RCC 7860 (cell line): ENCODE measurements around the gene TMEM120A.

Source experiments
- DNase-seq: peaks from one replicate; pipeline ENCODE4 v3.0.0-alpha.2; 2015; ENCODE audit warnings: low spot score
- FAIRE-seq: peaks from 2 replicates; lab custom pipeline; 2012; peaks lifted over from hg19 to GRCh38; lab: Jason Lieb, UNC

TMEM120A gene

DNA sequence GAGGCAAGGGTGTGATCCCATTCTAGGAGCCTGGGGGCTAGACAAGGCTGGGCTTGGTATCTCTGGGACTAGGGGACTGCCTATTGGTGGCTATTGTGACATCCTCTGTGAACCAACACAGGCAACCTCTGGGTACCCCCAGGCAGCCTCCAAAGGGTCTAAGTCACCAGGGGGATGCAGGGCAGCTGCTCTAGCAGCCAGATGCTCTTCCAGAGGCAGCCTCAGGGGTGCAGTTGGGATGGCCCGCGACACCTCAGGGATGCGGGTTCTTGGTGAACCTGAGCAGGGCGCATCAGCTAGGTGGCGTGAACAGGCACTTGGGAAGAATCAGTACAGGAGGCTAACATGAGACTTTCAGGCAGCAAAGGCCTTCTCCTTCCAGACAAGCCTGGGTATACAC lies 1.6 kb upstream of the TMEM120A start:
- DNase-seq (no peak), FAIRE-seq (no peak)

DNA sequence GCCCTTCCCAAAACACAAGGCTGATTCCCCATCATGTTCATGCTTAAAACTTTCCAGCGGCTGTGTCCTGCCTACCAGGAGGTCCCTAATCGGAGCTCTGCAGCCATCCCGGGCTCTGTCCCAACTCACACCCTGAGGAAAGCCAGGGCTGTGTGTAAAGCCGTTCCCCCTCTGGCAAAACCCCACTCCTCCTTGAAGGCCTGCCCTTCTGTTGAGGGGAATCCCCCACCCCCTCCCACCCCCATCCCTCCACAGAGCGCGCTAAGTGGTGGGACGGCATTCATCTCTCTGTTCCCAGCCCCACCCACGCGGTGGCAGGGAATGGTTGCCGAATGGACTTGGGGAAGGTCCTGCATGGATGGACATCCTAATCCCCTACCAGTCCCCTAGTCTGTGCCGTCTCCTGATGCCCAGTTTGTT lies 667 bp upstream of the TMEM120A start:
- FAIRE-seq: no peak
- no peak for DNase-seq

DNA sequence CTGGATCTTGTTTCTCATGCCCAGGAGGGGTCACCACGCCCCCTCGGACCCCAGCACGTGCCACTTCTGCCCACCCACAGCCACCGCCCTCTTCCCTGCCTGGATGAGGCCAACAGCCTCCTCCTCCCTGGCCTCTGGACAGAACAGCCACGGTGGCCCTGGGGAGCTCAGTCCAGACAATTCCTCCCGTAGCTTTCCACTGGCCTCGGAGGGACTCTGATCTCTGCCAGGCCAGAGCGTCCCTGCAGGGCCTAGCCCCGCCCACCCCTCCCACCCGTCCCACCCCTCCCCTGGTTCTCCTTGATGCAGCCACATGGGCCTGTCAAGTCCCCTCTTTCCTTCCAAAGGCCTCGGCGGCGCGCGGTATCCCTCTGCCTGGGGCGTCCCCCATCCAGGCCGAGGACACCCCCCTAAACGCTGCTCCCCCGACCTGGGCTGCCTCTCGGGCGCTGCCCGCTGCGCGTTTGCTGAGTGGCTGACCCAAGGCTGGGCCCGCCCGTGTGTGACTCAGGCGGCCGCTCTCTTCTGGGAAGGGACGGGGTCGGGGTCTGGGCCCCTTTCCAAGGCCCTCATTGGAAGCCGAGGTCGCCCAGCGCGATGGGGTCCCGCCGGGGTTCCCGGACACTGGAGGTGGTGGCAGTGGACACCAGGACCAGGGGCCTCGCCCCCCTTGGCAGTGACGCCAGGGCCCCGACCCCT lies 557 bp downstream of the TMEM120A start:
- DNase-seq (peak; percentile 29), FAIRE-seq (no peak)

DNA sequence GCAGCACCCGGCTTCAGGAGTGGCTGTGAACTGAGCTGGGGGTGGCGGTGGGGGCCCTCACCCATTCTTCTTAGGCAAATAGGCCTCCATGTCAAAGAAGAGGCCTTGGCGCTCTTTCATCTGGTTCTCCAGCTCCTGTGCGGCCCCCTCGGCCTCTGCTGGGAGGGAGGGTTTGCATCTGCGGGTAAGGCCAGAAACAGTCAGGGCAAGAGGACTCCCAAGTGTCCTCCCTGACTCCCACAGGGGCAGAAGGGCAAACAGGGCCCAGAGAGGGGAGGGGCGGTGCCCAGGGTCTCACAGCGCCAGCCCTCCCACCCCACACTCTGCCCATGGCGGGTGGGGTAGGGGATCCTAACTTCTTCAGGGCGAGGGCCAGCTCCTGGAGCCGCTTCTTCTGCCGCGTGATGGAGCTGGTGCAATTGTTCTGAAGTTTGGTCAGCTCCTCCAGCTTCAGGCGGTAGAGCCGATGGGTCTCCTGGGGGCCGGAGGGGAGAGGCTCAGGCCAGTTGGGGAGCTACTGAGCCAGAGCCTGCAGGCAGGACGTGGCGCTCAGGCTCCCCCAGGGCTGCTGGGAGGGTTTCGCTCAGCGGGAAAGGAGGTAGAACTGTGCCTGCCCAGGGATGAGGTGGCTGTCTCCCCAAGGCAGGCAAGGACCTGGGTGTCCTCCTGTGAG lies 2.2 kb downstream of the TMEM120A start:
- FAIRE-seq (no peak), DNase-seq (no peak)

DNA sequence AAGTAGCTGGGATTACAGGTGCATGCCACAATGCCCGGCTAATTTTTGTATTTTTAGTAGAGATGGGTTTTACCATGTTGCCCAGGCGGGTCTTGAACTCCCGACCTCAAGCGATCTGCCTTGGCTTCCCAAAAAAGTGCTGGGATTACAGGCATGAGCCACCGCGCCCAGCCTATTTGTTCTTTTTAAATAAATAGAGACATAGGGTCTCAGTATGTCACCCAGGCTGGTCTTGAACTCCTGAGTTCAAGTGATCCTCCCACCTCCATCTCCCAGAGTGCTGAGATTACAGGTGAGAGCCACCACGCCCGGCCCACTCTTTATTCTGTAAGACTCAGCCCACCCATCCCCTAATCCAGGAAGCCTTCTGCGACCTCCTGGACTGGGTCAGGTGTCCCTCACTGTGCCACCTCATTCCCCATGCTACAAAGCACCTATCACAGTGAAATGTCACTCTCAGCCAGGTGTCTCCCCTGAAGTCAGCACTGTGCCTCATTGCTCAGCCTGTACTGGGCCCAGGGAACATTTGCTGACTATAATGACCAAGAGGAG lies 2.8 kb downstream of the TMEM120A start:
- DNase-seq (no peak), FAIRE-seq (no peak)

DNA sequence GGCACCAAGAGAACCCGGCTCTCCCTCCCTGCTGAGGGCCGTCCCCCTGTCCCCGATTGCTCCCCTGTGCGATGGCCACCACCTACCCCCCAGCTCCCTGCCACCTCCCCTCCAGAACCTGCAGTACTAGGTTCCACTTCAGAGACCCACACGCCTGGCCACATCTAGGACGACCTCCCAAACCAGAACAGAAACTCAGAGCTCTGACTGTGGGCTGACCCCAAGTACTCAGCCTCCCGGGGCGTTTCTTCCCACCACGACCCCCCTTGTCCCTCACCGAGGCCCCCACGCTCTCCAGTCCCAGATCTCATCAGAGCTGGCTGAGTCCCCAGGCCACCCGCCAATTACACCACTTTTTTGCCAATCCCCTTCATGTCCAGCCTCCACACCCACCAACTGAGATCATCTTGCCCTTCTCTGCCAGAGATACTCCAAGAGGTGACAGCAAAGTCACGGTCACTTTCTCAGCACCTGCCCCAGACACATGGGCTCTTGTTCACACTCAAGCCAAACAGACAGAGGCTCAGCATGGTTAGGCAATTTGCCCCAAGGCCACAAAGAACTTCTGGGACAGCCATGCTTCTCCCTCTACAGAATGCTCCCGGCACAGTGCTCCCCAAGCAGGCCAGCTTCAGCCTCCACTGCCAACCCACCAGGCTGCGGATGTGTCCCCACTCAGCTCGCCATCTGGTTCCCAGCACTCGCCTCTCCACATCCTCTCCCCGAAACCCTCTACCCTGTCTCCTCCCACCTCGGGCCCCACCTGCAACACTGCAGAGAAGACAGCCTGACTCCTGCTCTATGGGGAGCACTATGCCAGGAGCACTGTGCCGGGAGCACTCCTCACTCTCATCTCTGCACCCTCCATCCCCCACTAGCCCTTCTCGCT lies 4.7 kb downstream of the TMEM120A start:
- FAIRE-seq: no peak
- DNase-seq: no peak

DNA sequence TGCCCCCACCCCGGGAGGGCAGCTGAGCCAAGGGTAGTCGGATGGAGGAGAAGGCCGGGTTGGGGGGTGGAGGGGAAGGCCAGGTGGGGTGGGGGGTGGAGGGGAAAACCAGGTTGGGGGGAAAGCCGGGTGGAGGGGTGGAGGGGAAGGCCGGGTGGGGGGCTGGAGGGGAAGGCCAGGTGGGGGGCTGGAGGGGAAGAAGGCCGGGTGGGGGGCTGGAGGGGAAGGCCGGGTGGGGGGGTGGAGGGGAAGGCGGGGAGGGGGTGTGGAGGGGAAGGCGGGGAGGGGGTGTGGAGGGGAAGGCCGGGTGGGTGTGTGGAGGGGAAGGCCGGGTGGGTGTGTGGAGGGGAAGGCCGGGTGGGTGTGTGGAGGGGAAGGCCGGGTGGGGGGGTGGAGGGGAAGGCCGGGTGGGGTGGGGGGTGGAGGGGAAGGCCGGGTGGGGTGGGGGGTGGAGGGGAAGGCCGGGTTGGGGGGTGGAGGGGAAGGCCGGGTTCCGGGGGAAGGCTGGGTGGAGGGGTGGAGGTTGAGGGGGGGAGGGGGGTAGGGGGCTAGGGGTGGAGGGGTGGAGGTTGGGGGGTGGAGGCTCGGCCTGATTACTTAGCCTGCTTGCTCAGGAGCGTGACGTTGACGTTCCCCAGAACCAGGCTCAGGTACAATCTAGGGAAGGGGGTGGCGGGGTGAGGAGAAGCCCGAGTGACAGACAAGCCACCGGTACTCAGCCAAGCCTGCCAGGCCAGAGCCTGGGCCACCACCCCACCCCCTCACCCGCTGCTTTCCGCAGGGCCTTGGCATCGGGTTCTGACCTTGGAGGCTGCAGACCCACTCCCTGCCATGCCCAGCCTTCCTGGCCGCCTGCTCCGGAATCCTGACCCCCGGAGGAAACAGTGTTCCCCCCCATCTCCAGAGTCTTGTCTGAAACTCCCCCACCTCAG lies 5.6 kb downstream of the TMEM120A start:
- DNase-seq (no peak), FAIRE-seq (no peak)

DNA sequence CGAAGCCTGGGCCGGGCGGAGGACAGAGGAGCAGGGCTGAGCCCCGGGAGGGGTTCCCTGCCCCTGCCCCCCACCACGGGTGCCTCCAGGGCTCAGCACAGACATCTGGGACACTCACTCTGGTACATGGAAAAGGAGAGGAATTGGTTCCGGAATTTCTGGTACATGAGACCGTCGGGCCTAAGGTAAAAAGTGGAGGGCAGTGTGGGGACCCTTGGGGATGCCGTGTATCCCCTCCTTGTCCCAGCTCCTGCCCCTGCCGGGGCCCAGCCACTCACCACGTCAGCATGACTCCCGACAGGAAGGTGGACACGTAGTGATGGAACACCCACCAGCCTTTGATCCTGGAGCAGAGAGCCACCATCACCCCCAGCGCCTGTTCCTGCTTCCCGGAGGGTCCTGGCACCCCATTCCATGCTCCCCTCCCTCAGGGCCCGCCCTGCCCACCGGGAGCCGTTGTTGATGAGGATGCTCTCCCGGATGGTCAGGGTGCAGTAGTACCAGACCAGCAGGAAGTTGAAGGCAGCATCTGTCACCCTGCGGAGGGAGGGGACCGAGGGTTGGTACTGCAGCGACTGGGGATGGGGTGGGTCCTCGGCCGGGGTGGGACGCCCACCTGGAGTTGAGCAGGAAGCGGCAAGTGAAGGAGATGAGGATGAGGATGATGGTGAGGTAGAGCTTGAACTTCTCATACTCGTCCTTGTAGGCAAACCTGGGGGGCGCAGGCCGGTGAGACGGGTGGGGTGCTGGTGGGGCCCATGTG lies 6.4 kb downstream of the TMEM120A start:
- DNase-seq (no peak), FAIRE-seq (no peak)

DNA sequence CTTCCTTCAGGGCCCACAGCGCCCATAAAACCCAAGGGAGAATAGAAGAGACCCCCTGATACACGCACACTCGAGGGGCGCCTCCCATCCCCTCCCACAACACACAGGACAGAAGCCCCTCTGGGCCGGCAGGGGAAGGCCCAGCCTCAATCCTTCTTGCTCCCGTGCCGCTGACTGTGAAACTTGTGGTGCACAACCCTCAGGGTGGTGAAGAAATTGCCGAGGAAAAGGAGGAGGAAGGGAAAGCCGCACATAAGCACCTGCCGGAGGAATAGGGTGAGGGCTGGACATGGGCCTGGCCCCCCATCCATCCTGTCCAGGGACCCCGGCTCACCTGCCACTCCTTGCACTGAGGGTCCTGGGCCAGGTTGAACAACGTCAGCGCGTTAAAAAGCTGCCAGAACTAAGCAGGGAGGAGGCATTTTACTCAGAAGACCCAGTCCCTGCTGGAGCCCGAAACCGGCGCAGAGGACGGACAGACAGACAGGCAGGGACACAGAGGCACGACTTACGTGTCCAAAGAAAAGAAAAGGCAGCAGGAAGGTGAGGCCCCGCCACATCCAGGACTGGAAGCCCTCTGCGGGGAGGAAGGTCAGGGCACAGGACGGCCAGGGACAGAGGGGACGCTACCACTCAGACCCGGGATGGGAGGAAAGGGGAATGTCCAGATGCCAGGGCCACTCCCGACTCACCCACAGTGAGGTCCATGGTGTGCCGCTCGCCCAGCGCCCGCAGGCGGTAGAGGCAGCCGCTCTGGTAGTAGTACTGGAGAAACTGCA lies 7.2 kb downstream of the TMEM120A start:
- no peak for DNase-seq
- FAIRE-seq: no peak

DNA sequence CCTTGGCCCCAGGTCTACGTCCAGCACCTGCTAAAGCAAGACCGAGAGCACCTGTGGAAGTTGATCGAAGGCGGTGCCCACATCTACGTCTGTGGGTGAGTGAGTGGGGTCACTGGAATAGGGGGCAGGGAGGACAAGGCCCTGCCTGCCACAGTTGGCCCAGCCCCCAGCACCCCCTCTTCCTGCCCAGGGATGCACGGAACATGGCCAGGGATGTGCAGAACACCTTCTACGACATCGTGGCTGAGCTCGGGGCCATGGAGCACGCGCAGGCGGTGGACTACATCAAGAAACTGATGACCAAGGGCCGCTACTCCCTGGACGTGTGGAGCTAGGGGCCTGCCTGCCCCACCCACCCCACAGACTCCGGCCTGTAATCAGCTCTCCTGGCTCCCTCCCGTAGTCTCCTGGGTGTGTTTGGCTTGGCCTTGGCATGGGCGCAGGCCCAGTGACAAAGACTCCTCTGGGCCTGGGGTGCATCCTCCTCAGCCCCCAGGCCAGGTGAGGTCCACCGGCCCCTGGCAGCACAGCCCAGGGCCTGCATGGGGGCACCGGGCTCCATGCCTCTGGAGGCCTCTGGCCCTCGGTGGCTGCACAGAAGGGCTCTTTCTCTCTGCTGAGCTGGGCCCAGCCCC lies 8.1 kb downstream of the TMEM120A start:
- DNase-seq (no peak), FAIRE-seq (no peak)

DNA sequence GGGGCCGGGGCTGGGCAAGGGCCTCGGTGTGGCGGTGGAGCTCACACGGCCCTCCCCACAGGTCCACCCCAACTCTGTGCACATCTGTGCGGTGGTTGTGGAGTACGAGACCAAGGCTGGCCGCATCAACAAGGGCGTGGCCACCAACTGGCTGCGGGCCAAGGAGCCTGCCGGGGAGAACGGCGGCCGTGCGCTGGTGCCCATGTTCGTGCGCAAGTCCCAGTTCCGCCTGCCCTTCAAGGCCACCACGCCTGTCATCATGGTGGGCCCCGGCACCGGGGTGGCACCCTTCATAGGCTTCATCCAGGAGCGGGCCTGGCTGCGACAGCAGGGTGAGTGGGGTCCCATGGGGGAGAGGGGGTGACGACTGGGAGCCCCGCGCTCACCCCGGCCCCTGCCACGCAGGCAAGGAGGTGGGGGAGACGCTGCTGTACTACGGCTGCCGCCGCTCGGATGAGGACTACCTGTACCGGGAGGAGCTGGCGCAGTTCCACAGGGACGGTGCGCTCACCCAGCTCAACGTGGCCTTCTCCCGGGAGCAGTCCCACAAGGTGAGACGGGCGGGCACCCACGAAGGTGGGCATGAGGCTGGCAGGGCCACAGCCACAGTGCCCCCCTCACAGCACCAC lies 8.8 kb downstream of the TMEM120A start:
- no peak for DNase-seq

DNA sequence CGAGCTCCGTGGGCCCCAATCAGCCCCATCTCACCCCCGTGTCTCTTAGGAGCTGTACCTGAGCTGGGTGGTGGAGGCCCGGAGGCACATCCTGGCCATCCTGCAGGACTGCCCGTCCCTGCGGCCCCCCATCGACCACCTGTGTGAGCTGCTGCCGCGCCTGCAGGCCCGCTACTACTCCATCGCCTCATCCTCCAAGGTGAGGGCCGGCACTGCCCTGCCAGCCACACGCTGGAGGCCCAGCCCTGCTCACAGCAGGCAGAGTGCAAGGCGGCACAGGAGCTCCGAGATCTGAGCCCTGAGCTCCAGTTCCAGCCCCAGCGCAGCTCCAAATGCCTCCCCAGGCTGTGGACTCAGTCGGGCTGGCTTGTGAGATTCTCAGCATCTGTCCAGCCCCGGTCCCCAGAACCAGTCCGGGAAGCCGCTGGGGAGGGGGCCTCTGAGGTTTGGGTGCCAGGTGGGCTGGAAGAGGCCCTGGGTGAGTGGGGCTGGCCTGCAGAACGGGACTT lies 9.3 kb downstream of the TMEM120A start:
- FAIRE-seq (no peak), DNase-seq (no peak)

More for the DNA sequence above, 8.8 kb downstream of the TMEM120A start:
- FAIRE-seq: no peak

DNA sequence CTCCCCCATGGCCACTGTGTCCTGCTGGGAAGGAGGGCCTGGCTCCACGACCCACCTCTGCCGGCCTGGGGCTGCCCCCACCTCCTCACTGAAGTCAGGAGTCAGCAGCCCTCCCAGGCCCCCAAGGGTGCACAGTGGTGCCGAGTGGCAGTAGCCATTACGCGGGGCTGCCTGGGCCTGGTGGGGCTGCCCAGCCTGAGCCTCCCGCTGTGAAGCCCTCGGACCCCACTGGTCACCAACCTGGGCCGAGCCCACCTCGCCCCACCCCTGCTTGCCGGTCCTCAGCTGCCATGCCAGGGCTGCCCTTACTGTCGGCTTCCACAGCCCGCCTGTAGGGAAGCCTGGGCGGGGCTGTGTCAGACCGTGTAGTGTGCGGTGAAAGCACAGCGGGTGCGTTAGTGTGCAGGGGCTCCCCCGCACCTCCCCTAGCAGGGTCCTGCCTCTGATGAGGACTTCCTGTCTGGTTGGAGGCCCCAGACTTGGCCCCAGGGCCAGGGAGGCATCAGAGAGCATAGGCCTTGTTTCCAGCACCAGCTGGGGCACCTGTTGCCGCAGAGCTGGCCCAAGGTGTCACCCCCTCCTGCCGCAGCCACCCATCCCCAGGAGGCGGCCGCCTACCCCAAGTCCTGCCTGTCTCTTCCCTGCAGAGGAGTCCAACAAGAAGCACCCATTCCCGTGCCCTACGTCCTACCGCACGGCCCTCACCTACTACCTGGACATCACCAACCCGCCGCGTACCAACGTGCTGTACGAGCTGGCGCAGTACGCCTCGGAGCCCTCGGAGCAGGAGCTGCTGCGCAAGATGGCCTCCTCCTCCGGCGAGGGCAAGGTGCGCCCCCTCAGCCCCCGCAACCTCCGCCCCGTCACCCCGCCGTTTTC lies 10.0 kb downstream of the TMEM120A start:
- DNase-seq (no peak), FAIRE-seq (no peak)

DNA sequence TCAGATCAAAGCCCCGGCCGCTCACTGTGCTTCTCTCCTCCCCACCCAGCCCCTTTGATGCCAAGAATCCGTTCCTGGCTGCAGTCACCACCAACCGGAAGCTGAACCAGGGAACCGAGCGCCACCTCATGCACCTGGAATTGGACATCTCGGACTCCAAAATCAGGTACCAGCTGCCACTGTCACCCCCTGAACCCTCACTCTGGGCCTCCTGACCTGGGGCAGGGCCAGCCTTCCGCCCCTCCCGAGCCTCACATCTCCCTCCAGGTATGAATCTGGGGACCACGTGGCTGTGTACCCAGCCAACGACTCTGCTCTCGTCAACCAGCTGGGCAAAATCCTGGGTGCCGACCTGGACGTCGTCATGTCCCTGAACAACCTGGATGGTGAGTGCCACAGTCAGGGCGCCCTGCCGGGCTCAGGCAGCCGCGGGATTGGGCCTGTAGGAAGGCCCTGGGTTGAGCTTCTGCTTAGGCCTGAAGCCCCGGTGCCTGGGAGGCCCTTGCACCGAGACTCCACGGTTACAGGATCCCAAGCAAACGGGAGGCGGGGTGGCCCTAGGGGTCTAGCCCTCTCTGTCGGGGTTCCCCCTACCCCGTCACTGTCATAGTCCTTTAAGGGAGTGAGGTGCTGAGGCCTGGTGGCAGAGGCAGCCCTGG lies 10.8 kb downstream of the TMEM120A start:
- DNase-seq: no peak
- no peak for FAIRE-seq

DNA sequence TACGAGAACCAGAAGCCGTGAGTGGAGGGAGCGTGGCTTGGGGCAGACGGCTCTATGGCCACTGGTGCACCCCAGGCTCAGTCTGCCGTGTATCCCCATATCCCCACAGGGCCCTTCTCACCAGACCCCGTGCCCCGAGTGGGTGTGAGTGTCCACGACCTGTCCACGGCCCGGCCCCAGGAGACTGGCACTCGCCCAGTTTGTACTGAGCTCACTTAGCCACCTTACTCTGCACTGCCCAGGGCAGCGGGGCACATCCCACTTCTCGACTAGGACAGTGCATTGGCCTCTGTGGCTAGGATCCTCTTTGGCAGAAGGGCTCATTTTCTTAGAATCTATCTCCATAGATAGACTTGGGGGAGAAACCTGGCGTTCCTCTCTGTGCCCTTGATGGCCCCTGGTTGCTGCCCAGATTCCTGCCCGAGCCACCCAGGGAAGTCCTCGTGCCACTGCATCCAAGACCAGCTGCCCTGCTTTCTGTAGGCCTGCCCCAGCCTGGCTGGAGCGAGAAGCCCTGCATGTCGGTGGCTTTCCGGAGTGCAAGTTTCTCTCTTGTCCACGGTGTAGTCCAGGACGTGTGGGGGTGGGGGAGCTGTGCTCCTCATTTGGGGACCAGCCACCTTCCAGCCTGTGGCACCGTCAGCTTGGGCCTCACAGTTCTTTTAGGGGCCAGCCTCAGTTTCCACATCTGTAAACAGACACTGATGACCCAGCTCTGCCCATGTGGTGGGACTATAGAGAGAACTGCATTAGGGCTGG lies 11.9 kb downstream of the TMEM120A start:
- FAIRE-seq (no peak), DNase-seq (no peak)
